SK-N-SH treated with all-trans-retinoic acid at 6 μM for 48 hours (cell line): Measurements from ENCODE around the gene TNFRSF25.

ENCODE experiments used
- RARB ChIP-seq: fragments of 250-450 bp; sonication (Bioruptor Pico); IDR thresholded peaks from 2 replicates; pipeline ENCODE4 v1.8.0; 2021; ENCODE audit warnings: mild to moderate bottlenecking, moderate library complexity
- TF ChIP-seq, protein P1 (sequence below): fragments of 250-450 bp; sonication (Bioruptor Pico); IDR thresholded peaks from 2 replicates; pipeline ENCODE4 v1.8.0; 2020; ENCODE audit warnings: mild to moderate bottlenecking, moderate library complexity, borderline replicate concordance

DNA sequence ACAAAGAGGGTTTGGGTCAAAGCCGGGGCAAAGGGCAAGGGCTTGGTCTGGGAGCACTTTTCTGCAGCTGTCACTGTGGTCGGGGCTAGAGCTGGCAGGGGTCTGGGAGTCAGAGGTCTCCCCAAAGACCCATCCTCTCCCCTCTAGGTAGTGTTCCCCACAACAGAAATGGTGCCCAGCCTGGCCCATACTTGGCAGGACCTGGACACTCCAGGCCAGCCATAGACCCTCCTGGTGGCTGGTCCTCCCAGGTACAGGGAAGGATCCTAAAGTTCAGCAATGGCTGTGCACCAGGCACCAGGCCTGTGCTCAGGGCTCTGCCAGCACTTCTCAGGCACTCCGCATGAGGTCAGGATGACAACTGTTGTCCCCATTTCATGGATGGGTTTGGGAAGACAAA lies 30.4 kb downstream of the TNFRSF25 start:
- no peak for TF ChIP-seq RARB (CRISPR knock-in tag)
- TF ChIP-seq, protein P1, sequence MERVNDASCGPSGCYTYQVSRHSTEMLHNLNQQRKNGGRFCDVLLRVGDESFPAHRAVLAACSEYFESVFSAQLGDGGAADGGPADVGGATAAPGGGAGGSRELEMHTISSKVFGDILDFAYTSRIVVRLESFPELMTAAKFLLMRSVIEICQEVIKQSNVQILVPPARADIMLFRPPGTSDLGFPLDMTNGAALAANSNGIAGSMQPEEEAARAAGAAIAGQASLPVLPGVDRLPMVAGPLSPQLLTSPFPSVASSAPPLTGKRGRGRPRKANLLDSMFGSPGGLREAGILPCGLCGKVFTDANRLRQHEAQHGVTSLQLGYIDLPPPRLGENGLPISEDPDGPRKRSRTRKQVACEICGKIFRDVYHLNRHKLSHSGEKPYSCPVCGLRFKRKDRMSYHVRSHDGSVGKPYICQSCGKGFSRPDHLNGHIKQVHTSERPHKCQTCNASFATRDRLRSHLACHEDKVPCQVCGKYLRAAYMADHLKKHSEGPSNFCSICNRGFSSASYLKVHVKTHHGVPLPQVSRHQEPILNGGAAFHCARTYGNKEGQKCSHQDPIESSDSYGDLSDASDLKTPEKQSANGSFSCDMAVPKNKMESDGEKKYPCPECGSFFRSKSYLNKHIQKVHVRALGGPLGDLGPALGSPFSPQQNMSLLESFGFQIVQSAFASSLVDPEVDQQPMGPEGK (CRISPR knock-in tag), result no peak
